Right atrium auricular region (tissue), 2 donors: ENCODE measurements around the gene SPATA4. TPM values are rescaled to one million over a fixed set of nuclear protein-coding genes. Genes with fewer than 3 reads are reported as not detected.

Experiments used
- DNase-seq: peaks from one replicate; pipeline ENCODE4 v3.0.0-alpha.2; 2019; ENCODE audit warnings: low spot score
- H3K27ac ChIP-seq, 2 donors: fragments of 200-600 bp; sonication (generic); 1 replicate in 1 of 2; 2 replicates in 1 of 2; pipeline ENCODE4 v1.5.1; 2016 to 2019
- H3K27me3 ChIP-seq, 2 donors: fragments of 200-600 bp; sonication (generic); one replicate each; pipeline versions ENCODE4 v1.5.1 to v1.6.0; 2017 to 2019
- H3K36me3 ChIP-seq: fragments of 200-600 bp; sonication (generic); one replicate; pipeline ENCODE4 v1.5.1; 2016
- H3K4me1 ChIP-seq, 2 donors: fragments of 200-600 bp; sonication (generic); one replicate each; pipeline versions ENCODE4 v1.5.1 to v1.6.0; 2017 to 2019
- H3K4me3 ChIP-seq, 2 donors: fragments of 200-600 bp; sonication (generic); 1 replicate in 1 of 2; 2 replicates in 1 of 2; pipeline ENCODE4 v1.5.1; 2017 to 2019; ENCODE audit warnings: mild to moderate bottlenecking in 1 of 2, moderate library complexity in 1 of 2
- H3K9me3 ChIP-seq, 2 donors: fragments of 200-600 bp; sonication (generic); one replicate each; pipeline ENCODE4 v1.5.1; 2019
- CTCF ChIP-seq, 2 donors: fragments of 200-600 bp; sonication (generic); IDR thresholded peaks; one replicate each; pipeline ENCODE4 v1.5.1; 2019; ENCODE audit warnings: antibody characterized with exemption in 2 of 2
- total RNA-seq, 2 donors: library from RNA; depleted of rRNA; stranded (reverse); fragments of >200 nt; gene quantifications; one replicate each; pipeline ENCODE4 v1.1.0, GENCODE V29; 2016

SPATA4 gene
- total RNA-seq, 2 donors from 2014 or later: 0.28 to 4.4 TPM

GRCh38 chr4:176185051-176185450 is 10.3 kb downstream of the SPATA4 start:
- H3K4me3 ChIP-seq: no peak overlapping the region
- H3K9me3 ChIP-seq: no peaks in the 10 kb centered on the region
- DNase-seq: no peak
- no peaks in the 10 kb centered on the region for H3K36me3 ChIP-seq
- peak overlapping the region in 1 of 2 donors; percentile 17 for H3K27ac ChIP-seq
- TF ChIP-seq CTCF (IDR thresholded peaks at IDR 0.05): no peak
- no peaks in the 10 kb centered on the region for H3K4me1 ChIP-seq
- no peaks in the 10 kb centered on the region for H3K27me3 ChIP-seq

GRCh38 chr4:176163041-176163440 is 32.3 kb downstream of the SPATA4 start:
- Histone ChIP-seq H3K36me3 (no peaks in the 10 kb centered on the region), H3K9me3 (no peaks in the 10 kb centered on the region), H3K27ac (no peak overlapping the region), H3K27me3 (no peaks in the 10 kb centered on the region), H3K4me1 (no peaks in the 10 kb centered on the region), H3K4me3 (no peak overlapping the region)
- DNase-seq: no peak
- TF ChIP-seq CTCF (IDR thresholded peaks at IDR 0.05): no peak

GRCh38 chr4:176156656-176157055 is 38.7 kb downstream of the SPATA4 start:
- Histone ChIP-seq H3K4me1 (no peaks in the 10 kb centered on the region), H3K27me3 (no peaks in the 10 kb centered on the region), H3K27ac (no peak overlapping the region), H3K36me3 (no peaks in the 10 kb centered on the region), H3K9me3 (no peaks in the 10 kb centered on the region), H3K4me3 (no peak overlapping the region)
- DNase-seq: no peak
- TF ChIP-seq CTCF (IDR thresholded peaks at IDR 0.05): no peak

GRCh38 chr4:176153124-176153523 is 42.3 kb downstream of the SPATA4 start:
- DNase-seq: no peak
- H3K4me3 ChIP-seq: no peak overlapping the region
- no peaks in the 10 kb centered on the region for H3K4me1 ChIP-seq
- H3K36me3 ChIP-seq: no peaks in the 10 kb centered on the region
- no peaks in the 10 kb centered on the region for H3K27me3 ChIP-seq
- no peak overlapping the region for H3K27ac ChIP-seq
- no peak for TF ChIP-seq CTCF (IDR thresholded peaks at IDR 0.05)
- H3K9me3 ChIP-seq: no peaks in the 10 kb centered on the region

GRCh38 chr4:176150704-176151103 is 44.7 kb downstream of the SPATA4 start:
- Histone ChIP-seq H3K36me3 (no peaks in the 10 kb centered on the region), H3K4me3 (no peak overlapping the region), H3K9me3 (no peaks in the 10 kb centered on the region), H3K27me3 (no peaks in the 10 kb centered on the region), H3K4me1 (no peaks in the 10 kb centered on the region), H3K27ac (no peak overlapping the region)
- no peak for TF ChIP-seq CTCF (IDR thresholded peaks at IDR 0.05)
- DNase-seq: no peak

- no peak overlapping the region for H3K27ac ChIP-seq
- no peak overlapping the region for H3K4me3 ChIP-seq
- TF ChIP-seq CTCF (IDR thresholded peaks at IDR 0.05): peak in 1 of 2 donors; percentile 56
- no peaks in the 10 kb centered on the region for H3K9me3 ChIP-seq
- no peaks in the 10 kb centered on the region for H3K4me1 ChIP-seq
- H3K36me3 ChIP-seq: no peaks in the 10 kb centered on the region
- no peaks in the 10 kb centered on the region for H3K27me3 ChIP-seq
- no peak for DNase-seq
Measured at GRCh38 chr4:176150356-176150682, 45.1 kb downstream of the SPATA4 start.
